ENCODE data around the gene CACNA1D.
"Not testable (repeated sequence)": the region's sequence is repeated elsewhere in the genome, so short reads cannot be mapped to it uniquely, and the experiment has no call there.

CACNA1D gene

DNA sequence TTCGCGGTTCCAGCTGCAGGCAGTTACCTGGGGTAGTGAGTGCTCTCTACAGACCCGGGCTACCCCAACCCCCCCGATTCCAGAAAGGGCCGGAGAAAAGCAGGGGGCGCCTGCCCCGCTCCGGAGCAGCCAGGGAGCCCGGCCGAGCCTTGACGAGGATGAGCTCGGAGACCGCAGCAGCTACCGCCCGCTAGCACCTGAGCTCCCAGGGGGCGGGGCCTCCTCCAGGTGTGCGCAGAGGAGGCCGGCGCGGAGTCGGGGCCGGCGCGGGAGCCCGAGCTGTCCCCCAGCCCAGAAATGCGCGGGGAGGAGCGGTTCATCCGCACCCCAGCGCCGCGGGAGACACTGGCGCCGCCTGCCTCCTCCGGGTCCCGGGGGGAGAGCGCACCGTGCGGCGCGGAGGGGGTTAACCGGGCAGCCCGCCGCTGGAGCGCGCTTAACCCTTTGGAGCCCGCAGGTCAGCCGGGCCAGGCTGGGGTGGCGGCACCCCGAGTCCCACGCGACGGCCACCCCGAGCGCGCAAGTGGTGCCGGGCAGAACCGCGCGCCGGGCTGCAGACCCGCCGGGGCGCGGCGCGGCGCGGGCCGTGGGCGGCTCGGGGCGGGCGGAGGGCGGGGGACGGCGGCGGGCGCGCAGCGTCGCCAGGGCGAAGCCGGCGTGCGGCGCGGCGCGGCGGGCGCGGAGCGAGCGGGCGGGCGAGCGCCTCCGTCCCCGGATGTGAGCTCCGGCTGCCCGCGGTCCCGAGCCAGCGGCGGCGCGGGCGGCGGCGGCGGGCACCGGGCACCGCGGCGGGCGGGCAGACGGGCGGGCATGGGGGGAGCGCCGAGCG lies at the start of gene CACNA1D:
Gene CACNA1D, plus strand, starts transcription at position 649 of the 829 bp plus-strand sequence. CDS start 556 bp downstream, outside the sequence.
- DNase-seq, result no peak

DNA sequence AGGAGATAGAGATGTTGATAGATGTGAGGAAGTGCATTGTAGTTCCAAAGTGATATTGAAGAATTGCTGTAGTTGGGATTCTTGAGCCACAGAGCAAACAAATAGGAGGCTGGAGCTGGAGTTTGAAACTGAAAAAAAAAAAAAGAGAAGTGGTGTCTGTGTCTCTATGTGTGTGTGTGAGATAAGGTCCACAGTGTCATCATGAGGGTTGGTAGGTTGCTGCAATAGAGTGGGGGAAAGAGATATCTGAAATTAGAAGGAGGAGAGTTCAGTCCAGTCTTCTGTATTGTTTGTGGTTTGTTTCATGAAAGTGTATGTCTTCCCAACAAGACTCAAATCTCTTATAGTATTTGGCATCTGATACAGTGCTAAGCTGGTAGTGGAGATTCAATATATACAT lies 37.3 kb upstream of the CACNA1D start:
- no peak for DNase-seq

DNA sequence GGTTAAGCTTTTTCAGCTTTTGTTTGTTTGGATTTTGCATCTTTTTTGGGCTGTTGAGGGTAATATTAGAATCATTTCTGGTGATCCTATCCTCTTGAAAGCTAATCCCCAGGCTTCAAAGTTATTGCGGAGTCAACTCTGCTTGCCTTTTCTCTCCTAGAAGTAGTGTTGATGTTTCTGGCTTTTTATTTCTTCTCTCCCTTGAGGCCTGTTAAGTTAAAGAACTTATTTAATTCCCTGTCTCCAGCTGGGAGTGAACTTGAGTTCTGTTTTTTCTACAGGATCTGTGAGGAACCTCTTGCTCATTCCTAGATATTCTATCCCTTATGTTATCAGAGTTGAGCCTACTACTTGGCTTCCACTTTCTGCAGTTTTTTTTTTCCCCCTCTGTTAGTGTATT lies 34.1 kb upstream of the CACNA1D start:
- DNase-seq, result no peak

DNA sequence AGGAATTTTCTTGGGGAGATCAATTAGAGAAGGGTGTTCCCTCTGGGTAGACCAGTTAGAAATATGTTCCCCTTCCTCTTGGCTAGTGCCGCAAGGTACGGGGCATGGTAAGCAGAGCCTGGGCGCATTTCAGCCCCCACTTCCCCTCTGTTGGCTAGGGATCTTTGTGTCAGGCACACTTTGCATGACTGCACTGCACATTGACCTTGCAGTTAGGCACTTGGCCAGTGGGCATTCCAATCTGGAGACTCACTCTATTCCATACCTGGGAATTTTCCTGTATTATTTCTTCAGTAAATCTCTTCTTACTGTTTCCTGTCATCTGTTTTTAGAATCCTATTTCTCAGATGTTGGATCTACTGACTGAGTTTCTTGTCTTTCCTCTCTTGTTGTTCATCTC lies 30.0 kb upstream of the CACNA1D start:
- DNase-seq, result no peak

DNA sequence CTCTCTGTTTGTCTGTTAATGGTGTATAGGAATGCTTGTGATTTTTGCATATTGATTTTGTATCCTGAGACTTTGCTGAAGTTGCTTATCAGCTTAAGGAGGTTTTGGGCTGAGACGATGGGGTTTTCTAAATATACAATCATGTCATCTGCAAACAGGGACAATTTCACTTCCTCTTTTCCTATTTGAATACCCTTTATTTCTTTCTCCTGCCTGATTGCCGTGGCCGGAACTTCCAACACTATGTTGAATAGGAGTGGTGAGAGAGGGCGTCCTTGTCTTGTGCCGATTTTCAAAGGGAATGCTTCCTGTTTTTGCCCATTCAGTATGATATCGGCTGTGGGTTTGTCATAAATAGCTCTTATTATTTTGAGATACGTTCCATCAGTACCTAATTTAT lies 24.7 kb upstream of the CACNA1D start:
- DNase-seq, result not testable (repeated sequence)

DNA sequence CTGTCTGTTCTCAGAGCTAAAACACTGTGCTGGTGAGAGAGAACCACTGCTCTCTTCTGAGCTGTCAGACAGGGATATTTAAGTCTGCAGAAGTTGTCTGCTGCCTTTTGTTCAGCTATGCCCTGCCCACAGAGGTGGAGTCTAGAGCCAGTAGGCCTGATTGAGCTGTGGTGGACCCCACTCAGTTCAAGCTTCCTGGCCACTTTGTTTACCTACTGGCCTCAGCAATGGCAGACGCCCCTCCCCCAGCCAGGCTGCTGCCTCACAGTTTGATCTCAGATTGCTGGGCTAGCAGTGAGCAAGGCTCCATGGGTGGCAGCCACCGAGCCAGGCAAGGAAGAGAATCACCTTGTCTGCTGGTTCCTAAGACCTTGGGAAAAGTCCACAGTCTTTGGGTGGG lies 21.0 kb upstream of the CACNA1D start:
- DNase-seq, result no peak

DNA sequence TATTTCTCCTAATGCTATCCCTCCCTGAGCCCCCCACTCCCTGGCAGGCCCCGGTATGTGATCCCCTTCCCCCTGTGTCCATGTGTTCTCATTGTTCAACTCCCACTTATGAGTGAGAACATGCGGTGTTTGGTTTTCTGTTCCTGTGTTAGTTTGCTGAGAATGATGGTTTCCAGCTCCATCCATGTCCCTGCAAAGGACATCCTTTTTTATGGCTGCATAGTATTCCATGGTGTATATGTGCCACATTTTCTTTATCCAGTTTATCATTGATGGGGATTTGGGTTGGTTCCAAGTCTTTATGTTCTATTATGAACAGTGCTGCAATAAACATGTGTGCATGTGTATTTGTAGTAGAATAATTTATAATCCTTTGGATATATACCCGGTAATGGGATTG lies 18.0 kb upstream of the CACNA1D start:
- DNase-seq, result not testable (repeated sequence)

DNA sequence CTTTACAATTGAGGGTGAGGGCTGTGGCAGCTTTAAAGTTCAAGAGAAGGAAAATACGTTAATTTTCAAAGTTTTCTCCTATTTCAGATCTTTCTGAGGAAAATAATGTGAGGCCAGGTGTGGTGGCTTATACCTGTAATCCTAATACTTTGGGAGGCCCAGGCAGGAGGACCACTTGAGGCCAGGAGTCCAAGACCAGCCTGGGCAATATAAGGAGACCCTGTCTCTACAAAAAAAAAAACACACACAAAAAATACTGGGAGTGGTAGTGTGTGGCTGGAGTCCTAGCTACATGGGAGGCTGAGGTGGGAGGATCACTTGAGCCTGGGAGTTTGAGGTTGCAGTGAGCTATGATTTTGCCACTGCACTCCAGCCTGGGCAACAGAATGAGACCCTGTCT lies 16.7 kb upstream of the CACNA1D start:
- DNase-seq, result not testable (repeated sequence)

DNA sequence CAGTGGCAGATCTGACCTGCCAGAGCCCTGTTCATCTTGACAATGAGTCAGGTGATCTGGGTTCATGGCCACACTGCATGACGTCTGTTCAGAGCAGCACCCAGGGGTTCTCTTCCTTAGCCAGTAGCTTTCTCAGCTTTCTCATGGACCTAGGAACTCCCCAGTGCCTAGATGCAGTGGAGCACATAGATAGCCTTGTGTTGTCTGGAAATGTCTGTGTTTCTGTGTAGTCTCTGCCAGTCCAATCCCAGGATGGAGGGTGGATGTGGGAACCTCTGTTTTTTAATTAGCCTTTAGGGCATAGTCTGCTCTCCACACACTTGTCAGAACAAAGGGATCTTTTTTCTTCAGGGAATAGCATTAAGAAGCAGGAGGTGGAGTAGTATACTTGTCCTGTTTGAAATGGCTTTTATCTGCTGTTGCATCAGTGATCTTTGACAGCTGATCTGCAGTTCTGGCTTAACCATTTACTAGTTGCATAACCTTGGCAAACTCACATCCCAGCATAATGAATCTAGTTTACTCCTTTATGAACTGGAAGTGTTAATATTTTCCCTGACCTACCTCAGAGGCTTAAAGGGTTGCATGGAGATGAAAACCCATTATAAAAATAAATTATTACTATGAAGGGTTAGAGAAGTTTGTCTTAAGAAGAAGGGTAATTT lies 16.1 kb upstream of the CACNA1D start:
- no peak for DNase-seq

DNA sequence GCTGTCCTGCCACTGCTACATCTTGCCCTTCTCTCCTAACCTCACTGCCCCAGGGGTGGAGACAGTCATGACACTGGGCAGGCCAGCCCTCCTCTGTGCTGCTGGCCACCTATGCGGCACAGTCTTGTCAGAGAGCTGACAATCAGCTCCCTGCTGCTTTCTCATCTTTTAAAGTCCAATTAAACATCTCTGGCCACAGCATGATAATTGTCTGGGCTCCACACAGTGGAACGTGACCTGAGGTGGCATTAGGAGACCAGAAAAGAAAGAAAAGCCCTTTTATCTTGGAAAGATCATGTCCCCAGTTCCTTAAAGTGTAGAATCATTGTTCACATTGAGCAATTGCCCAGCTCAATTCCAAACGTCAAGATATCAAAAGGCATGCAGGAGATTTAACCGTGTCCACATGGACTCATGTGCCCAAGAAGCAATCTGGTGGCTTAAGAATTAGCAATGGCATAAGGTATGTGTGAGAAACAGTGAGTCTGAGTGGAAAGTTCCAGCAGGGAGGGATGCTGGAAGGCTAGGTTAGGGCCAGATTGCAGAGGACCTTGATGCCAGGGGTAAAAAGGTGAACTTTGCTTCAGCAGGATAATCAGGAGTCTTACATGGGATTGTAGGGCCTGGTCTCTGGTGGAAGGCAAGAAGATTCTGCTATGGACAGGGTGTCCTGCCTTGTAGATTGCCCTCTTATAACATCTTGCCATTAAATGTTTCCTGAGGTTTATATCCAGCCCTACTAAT lies 15.3 kb upstream of the CACNA1D start:
- DNase-seq, result no peak

DNA sequence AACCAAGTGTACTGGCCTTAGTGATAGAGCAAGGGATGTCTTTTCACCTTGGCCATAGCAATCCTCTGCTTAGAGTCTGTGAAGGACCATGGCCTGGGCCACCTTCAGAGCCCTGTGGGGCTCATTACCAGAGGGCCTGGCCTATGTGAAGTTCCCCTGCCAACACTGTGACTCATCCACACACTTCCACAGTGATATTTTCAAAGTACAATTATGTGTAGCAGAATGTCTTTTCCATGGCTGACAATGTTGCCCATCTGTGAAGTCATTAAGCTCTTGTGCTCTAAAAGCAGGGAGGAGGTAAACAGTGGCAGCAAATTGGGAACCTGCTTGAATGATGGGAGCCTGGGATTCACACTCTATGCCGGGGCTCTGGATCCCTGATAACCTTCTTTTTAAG lies 12.2 kb upstream of the CACNA1D start:
- no peak for DNase-seq

DNA sequence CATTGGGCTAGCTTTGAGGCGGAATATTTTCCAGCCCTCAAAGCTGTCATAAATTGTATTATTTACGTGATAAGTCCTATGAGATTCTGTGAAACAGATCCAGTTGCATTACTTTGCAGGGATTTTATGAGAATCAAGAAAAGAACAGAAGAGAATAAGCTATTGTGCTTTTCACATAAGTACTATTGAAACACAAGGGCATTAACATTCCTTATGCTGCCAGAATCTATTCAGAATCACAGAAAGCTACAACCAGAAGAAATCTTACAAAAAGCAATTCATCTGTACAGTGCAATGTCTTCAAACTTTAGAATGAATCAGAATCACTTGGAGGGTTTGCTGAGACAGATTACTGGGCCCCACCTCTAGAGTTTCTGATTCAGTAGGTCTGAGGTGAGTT lies 10.6 kb upstream of the CACNA1D start:
- no peak for DNase-seq

DNA sequence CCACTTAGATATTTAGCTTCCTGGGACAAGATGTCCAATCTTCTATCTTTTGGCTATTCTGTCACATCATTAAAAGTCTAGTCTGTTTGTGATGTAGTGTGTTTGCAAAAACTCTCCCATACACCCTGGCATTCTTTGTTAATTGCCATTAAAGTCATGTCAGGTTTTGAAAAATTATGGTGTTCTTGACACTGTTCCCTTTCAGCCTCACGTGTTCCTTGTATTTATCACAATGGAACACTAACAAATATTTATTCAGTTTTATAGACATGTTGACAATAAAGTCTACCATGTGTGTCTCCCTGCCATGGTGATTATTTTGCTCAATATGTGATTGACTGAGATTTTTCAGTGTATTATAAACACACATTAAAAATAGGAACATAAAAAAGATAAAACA lies 9.4 kb upstream of the CACNA1D start:
- DNase-seq, result no peak

DNA sequence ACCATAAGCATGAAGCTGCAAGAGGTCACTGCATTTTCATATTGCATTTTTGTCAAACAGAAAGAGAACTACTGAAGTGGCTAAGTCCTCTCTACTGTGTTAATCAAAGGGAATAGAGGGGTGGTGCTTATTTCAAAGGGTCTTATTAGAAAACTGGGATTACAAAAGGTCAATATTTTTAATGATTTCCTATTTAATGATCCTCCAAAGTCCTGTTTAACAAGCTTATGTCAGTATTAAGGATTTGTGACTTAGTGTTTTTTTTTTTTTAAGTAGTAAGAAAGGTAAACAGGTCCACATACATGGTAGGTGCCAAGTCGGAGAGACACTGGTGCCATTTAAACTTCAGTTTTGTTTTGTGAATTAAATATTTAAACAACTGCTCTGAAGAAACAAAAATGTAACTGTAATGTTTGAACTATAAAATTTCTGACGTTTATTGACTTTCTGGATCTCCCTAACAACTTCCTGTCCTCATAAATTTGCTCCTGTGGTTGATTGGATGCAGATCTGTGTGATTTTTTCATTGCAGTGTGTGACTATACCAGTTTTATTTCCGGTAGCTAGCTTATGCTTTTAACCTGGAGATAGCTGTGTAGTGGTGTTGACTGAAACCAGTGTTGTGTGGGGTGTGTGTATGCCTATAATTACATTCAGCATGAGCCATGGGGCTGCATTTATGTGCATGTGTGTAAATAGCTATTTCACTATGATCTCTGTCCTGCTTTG lies 8.6 kb upstream of the CACNA1D start:
- no peak for DNase-seq

DNA sequence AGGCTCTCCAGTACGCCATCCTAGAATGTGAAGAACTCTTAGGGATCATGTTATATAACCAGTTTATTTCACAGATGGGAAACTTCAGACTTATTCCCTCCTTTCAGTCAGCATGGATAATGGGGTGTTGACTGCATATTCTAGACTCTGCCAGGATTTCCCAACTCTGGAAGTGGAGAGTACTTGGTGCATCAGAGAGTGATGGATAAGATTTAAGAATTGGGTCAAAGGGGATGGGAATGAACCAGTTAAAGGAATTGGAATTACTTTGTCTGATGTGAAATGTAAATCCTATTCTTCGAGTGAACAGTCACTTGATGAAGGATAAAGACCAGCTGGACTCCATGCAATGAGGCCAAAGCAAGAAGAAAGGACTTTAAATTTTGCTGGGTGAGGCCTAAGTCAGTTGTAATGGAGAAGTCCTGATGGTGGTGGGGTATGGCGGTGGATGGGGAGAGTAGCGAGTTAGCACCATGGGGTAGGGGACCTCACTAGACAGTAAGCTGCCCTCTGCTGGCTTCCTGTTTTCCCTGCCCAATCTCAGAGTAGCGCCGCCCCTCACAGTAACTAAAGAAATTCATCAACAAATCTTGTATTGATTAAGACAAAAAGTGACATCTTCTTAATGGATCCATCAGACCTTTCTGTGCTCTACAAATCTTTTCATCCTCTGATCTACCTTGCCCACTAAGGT lies 7.3 kb upstream of the CACNA1D start:
- no peak for DNase-seq

DNA sequence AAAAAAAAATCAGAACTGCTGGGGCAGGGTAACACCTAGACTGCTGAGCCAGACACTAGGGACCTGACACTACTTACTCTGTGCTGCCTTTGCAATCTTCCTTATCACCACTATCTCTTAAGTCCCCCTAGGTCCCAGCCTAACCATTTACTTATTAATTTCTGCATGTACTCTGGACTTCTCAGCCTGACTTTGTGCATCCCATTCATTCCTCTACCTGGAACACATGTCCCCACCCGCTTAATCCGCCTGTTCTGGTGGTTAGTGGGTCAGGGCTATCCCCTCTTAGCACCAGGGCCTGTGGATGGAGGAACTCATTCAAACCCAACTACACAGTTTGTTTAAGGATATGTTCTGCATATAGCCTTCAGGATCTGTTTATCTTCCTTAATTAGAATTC lies 5.0 kb upstream of the CACNA1D start:
- no peak for DNase-seq

DNA sequence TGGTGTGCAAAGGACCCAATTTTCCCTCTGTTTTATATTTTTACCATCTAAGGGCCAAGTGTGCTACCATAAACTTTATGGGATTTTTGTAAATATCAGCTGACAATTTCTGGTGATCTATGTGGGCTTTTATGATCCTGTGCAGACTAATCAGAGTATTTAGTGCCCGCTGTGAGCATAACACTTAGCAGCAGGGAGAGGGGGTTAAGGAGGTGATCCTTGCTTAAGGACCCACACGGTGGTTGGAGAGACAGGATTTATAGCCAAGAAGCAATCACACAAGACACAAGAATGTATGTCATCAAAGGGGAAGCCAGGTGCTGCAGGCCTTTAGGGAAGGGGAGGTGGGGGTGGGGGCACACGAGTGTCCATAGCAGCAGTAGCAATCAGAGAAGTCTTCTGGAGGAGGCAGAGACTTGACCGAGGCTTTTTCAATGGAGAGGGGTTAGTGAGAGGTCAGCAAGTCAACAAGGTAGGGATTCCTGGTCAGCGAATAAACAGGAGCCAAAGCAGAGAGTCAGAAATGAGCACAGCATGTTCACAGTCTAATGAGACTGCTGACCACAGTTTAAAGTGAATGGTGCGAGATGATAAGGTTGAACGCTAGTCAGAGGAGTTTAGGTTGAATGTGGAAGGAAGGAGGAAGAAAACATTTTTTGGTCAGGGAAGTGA lies 4.5 kb upstream of the CACNA1D start:
- no peak for DNase-seq

DNA sequence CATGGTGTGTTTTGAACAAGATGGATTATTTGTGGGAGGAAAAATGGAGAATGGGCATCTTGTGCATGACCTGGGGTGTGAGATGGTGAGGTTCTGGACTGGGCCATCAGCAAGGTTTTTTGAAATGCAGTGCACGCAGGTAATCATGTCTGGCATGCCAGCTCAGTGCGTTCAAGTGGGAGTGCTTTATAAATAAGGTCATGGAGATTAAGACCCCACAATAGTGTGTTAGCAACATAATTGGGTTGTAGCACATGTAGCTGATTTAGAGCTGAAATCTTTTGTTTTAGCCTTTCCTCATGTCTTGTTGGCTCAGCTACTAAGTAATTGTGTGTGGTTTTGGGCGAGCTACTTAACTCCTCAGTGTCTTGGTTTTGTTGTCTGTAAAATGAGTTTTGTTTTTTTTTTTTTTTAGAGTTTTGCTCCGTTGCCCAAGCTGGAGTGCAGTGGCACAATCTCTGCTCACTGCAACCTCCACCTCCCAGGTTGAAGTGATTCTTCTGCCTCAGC lies 3.9 kb upstream of the CACNA1D start:
- no peak for DNase-seq

DNA sequence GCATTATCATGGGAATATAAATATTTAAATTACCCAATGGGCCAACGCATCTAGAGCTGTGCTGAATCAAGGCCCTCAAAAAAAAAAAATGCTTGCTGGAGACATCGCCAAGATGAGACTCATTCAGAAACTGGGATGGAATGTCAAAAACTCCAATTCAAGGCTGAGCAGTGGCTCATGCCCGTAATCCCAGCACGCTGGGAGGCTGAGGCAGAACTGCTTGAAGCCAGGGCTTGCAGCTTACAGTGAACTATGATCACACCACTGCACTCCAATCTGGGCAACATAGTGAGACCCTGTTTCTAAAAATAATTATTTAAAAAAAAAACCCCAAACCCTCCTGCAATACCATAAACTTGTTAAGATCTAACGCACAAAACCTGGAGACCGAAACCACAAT lies 3.1 kb upstream of the CACNA1D start:
- no peak for DNase-seq

DNA sequence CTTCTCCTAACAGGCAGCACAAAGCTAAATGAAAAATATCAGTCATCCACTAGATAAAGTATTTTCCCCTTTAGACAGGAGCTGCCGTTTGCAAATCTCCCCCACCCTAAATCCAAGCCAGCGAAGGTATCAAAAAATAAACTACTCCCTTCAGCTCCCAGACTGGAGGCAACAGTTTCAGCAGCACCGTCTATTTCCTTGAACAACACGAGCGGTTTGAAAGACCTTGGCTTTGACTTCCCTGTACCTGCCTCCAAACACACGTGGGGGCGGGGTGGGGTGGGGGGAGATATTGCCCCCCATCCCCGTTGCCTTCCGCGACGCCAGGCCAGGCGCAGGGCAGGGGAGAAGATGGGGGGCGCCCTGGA lies 832 bp upstream of the CACNA1D start:
- no peak for DNase-seq

DNA sequence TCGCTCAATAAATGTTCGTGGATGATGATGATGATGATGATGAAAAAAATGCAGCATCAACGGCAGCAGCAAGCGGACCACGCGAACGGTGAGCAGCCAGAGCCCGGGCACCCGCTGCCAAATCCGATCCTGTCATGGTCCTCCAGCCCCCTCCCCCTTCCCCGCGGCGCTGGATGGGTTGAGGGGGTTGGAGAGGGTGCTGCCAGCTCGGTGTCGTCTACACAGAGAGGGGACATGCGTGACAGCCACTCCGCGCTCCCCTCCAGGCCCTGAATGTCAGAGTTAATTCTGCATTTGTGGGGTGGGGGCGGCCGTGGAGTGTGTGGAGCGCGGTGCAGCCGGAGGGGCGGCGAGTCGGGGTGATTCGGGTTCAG lies 722 bp downstream of the CACNA1D start:
- DNase-seq, result no peak

Data from cortex of kidney (tissue), 1 donor.